IPS-15b (cell line): ENCODE data around the gene TOR4A.
"Not testable (repeated sequence)": the region's sequence is repeated elsewhere in the genome, so short reads cannot be mapped to it uniquely, and the experiment has no call there.

Experiments
- H3K27me3 ChIP-seq: one replicate; pipeline ENCODE4 v1.6.1; 2013; ENCODE audit warnings: low read length; ENCODE audit not compliant: control insufficient read depth, insufficient read depth
- H3K36me3 ChIP-seq: one replicate; pipeline ENCODE4 v1.6.1; 2013; ENCODE audit warnings: low read length; ENCODE audit not compliant: control insufficient read depth, insufficient read depth
- H3K4me1 ChIP-seq: one replicate; pipeline ENCODE4 v1.6.1; 2013; ENCODE audit warnings: mild to moderate bottlenecking, low read length; ENCODE audit not compliant: control insufficient read depth, insufficient read depth
- H3K4me3 ChIP-seq: one replicate; pipeline ENCODE4 v1.5.1; 2013; ENCODE audit warnings: low read depth, low read length
- H3K9ac ChIP-seq: one replicate; pipeline ENCODE4 v1.6.1; 2013; ENCODE audit warnings: low read depth, mild to moderate bottlenecking, low read length
- H3K9me3 ChIP-seq: one replicate; pipeline ENCODE4 v1.6.1; 2013; ENCODE audit warnings: mild to moderate bottlenecking, low read length; ENCODE audit not compliant: control insufficient read depth, insufficient read depth

TOR4A gene

DNA sequence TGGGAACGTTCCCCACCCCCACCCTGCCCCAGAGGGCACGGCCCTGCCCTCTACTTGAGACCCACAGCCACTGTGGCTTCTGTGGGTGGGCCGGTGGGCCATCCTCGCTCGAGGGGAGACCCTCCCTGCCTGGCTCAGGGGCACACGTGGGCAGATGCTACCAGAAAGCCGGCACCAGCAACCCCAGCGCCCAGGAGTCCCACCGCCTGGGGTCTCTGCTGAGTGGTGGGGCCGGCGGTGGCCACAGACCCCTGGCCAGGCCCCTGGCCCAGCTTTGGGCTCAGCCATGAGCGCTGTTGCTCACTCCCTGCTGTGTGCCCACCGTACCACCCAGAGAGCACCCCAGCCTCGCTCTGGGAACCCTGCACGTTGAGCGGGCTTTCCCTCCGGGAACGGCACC, 41.1 kb downstream of the TOR4A start:
- no peaks in the 10 kb centered on the region for H3K4me1 ChIP-seq
- H3K36me3 ChIP-seq = no peaks in the 10 kb centered on the region
- H3K27me3 ChIP-seq = no peaks in the 10 kb centered on the region
- H3K9me3 ChIP-seq = no peaks in the 10 kb centered on the region
- H3K4me3 ChIP-seq = no peak overlapping the region
- H3K9ac ChIP-seq = no peak overlapping the region

DNA sequence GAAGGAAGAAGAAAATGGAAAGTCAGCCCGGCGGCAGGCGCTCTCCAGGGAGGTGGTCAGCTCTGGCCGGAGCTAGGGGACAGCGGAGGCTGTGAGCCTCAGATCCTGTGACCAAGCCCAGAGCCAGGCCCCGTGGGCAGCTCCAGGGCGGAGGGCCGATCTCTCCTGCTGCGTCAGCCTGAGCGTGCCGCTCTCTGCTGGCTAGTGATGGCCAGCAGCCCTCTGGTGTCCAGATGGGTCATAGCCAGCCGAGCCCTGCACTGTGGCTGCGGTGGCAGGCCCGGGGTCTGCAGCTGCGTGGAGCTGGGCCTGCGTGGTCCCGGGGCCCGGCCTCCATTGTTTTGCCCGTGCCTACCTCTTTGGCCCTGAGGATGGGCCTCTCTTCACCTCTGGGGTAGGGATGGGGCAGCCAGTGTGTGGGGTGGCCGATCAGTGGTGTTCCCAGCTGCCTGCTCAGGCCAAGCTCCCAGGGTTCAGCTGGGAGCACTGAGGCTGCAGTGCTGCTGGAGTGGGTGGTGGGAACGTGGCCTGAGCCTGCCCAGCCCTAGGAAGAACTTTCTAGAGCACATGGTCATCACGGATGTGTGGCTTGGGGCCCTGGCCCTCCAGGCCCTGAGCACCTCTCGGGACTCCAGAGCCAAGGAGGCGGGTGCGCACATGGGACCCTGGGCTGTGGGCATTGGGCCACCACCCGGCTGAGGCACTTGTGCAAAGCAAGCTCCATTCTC, 41.6 kb downstream of the TOR4A start:
- no peaks in the 10 kb centered on the region for H3K9me3 ChIP-seq
- H3K4me1 ChIP-seq = no peaks in the 10 kb centered on the region
- no peak overlapping the region for H3K9ac ChIP-seq
- H3K4me3 ChIP-seq = no peak overlapping the region
- H3K36me3 ChIP-seq = no peaks in the 10 kb centered on the region
- H3K27me3 ChIP-seq = no peaks in the 10 kb centered on the region

DNA sequence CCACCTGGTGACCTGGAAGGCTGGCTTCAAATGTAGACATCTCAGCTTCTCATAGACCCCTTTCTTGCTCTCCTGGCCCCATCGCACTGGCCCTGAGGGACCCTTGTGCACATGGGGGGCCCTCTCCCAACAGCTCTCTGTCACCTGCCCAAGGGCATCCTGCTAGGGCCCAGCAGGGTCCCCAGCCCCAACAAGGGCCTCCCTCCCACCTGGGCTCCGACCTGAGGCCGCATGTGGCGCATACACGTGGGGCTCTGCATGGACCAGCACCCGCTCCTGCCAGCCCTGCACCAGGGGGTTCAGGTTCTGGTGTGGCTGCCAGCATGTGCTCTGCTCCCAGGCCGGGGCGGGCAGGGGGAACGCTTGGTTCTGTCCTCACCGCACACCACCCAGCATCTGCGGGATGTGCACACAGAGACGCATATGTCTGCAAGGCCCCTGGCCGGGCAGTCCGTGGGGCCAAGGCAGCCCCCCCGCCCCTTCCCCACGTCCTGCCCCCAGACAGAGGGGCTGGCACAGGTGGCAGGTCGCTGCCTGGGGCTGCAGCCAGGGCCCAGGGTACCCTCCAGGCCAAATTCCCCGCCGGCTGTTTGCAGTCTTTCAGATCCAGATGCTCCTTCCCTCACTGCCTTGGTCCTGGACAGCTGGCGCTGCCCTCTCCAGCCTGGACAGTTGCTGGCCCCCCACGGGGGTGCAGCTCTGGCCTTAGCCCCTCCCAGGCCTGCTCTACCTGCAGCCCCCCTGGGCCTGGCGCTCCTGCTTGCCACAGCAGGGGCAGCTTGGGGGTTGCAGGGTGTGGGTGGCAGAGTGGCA, 42.4 kb downstream of the TOR4A start:
- Histone ChIP-seq H3K9ac (no peak overlapping the region), H3K36me3 (no peaks in the 10 kb centered on the region), H3K27me3 (no peaks in the 10 kb centered on the region), H3K4me1 (no peaks in the 10 kb centered on the region), H3K4me3 (no peak overlapping the region), H3K9me3 (no peaks in the 10 kb centered on the region)

DNA sequence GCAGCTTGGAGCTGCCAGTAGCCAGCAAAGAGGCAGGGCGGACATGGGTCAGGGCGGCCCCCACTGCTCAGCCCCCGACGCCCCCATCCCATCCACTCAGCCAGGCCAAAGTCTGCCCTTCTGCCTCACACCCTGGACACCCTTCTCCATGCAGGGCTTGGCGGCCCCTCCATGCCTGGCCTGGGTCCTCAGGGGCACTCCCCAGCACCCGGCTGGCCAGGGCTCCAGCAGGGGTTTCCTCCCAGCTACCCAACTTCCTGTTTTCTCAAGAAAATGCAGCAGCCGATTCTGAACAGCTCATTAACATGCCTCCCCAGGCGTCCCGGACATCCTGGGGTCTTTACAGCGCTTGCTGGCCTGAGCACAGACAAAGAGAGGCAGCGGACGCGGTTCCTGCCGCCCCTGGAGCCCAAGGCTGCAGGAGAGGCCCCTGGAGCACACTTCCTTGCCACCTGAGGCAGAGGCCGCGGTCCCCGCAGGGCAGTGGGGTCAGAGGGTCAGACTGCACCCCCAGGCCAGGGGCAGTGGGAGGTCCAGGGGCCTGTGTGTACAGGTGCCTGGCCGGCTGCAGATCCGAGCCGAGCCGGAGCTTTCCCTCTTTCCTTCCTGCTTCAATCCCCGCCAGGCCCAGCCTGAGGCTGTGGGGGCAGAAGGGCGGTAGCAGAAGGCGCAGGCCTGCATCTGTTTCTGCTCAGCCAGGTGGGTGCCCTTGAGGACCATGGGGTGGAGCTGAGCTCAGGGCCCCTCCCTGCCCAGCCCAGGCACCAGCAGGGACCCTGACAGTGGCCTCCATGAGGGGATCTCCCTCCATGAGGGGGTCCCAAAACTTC, 43.2 kb downstream of the TOR4A start:
- Histone ChIP-seq H3K4me1 (no peaks in the 10 kb centered on the region), H3K4me3 (no peak overlapping the region), H3K27me3 (no peaks in the 10 kb centered on the region), H3K9ac (peak overlapping the region; percentile 37), H3K36me3 (no peaks in the 10 kb centered on the region), H3K9me3 (no peaks in the 10 kb centered on the region)

DNA sequence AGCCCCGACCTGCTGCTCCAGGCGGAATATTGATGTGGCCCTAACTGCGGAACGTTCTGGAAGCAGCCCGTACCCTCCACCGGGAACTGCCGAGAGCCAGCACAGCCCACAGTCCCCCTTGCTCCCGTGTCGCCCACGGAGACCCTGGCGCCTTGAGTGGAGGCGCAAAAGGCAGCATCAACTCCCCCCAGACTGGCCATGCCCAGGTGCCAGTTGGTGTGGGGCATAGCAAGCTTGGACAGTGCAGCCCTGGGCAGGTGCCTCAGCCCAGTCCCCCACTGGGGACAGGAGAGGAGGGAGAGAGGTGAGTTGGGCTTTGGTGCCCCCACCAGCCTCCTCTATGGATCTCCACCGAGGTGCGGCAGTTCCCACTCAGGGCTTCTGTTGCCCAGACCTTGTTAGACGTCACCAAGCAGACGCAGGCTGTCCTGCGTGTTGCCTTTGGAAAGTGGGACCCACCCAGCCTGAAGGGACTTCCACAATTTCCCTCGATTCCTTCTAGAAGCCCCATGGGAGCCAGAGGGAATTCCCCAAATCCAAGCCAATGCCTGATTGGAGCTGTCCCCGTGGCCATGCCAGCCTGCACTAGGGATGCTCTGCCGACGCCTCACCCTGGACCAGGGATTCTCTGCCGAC, 44.3 kb downstream of the TOR4A start:
- H3K9me3 ChIP-seq = no peaks in the 10 kb centered on the region
- H3K4me3 ChIP-seq = no peak overlapping the region
- no peaks in the 10 kb centered on the region for H3K36me3 ChIP-seq
- H3K27me3 ChIP-seq = no peaks in the 10 kb centered on the region
- H3K4me1 ChIP-seq = no peaks in the 10 kb centered on the region
- H3K9ac ChIP-seq = no peak overlapping the region

DNA sequence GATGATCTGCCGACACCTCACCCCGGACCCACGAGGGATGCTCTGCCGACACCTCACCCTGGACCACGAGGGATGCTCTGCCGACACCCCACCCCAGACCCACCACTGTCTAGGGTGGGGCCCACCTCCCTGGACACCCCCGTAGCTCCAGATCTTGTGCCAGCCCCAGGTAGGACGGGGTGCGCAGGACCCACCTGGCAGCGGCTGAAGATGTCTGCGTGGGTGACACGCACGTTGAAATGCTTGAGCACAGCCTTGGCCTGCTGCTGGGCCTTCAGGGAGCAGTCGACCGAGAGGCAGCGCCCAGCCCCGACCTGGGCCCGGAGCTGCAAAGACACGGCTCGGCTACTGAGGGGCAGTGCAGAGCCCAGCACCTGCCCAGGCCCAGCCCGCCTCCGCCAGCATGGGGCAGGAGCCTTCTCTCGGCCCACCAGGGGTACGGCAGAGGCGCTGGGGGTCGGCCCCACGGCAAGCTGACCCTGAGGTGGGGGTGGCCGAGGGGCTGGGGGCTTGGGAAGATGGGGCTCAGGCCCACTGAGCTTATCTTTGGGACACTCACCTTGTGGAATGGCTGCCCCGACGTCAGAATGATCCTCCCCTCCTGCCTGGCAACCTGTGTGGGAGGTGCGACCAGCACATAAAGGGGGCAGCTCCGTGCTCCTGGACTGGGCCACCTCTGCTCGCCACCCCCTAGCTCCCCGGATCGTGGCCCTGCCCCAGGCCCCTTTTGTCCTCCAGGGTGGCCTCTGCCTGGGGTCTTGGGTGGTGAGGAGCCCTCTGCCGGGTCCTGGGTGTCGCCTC, 46.2 kb downstream of the TOR4A start:
- Histone ChIP-seq H3K9ac (no peak overlapping the region), H3K9me3 (no peaks in the 10 kb centered on the region), H3K36me3 (no peaks in the 10 kb centered on the region), H3K4me3 (no peak overlapping the region), H3K27me3 (no peaks in the 10 kb centered on the region), H3K4me1 (no peaks in the 10 kb centered on the region)

DNA sequence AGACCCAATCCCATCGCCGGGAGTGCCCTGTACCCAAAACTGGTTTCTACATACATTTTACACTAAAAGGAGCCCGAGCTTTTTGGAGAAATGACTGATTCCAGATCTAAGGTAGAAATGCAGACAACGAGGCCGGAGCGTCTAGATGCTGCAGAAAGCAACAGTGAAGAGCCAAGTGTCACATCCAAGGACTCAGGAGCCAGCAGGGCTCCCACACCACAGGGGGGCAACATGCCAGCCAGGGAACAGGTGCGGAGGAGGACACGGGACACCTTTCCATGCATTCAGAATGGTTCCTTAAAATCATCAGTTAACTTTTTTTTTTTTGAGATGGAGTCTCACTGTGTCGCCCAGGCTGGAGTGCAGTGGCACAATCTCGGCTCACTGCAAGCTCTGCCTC, 47.6 kb downstream of the TOR4A start:
- H3K9me3 ChIP-seq = no peaks in the 10 kb centered on the region
- H3K4me3 ChIP-seq = no peak overlapping the region
- H3K9ac ChIP-seq = no peak overlapping the region
- no peaks in the 10 kb centered on the region for H3K36me3 ChIP-seq
- H3K27me3 ChIP-seq = no peaks in the 10 kb centered on the region
- H3K4me1 ChIP-seq = no peaks in the 10 kb centered on the region

DNA sequence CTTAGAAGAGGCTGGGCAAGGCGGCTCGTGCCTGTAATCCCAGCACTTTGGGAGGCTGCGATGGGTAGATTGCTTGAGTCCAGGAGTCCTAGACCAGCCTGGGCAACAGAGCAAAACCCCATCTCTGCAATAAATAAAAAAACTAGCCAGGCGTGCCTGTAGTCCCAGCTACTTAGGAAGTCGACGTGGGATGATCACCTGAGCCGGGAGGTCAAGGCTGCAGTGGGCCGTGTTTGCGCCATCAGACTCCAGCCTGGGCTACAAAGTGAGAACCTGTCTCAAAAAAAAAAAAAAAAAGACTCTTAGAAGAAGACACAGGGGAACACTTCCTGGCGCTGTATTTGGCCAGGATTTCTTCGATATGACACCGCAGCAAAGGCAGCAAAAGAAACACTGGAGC, 48.3 kb downstream of the TOR4A start:
- Histone ChIP-seq H3K9me3 (no peaks in the 10 kb centered on the region), H3K9ac (no peak overlapping the region), H3K27me3 (no peaks in the 10 kb centered on the region), H3K4me1 (no peaks in the 10 kb centered on the region), H3K36me3 (no peaks in the 10 kb centered on the region), H3K4me3 (no peak overlapping the region)

DNA sequence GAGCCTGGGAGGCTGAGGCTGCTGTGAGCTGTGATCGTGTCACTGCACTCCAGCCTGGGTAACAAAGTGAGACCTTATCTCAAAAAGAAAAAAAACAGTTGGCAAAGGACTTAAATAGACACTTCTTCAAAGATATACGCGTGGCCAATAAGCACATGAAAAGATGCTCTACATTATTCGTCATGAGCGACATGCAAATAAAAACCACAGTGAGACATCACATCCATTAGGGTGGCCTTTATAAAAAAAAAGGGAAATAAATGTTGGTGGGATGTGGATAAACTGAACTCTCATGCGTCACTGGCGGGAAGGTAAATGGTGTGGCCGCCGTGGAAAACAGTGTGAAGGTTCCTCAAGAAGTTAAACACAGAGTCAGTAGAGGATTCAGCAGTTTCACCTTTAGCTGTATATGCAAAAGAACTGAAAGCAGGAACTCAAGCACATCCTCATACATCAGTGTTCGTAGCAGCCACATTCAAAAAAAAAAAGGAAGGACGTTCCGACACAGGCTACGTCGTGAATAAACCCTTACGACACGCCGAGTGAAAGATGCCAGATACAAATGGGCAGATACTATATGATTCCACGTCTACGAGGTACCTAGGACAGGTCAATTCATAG, 49.0 kb downstream of the TOR4A start:
- H3K36me3 ChIP-seq = no peaks in the 10 kb centered on the region
- no peaks in the 10 kb centered on the region for H3K27me3 ChIP-seq
- H3K9me3 ChIP-seq = no peaks in the 10 kb centered on the region
- H3K9ac ChIP-seq = no peak overlapping the region
- no peaks in the 10 kb centered on the region for H3K4me1 ChIP-seq
- H3K4me3 ChIP-seq = no peak overlapping the region

DNA sequence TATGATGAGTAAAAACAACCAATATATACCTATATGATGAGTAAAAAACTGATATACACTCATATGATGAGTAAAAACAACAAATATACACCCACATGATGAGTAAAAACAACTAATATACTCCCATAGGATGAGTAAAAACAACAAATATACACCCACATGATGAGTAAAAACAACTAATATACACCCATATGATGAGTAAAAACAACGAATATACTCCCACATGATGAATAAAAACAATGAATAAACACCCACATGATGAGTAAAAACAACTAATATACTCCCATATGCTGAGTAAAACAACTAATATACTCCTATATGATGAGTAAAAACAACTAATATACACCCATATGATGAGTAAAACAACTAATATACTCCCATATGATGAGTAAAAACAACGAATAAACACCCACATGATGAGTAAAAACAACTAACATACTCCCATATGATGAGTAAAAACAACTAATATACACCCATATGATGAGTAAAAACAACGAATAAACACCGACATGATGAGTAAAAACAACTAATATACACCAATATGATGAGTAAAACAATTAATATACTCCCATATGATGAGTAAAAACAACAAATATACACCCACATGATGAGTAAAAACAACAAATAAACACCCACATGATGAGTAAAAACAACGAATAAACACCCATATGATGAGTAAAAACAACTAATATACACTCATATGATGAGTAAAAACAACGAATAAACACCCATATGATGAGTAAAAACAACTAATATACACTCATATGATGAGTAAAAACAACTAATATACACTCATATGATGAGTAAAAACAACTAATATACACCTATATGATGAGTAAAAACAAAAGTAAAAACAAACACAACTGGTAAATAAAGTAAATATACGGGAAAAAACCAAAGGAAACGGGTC, 50.4 kb downstream of the TOR4A start:
- H3K9ac ChIP-seq, H3K27me3 ChIP-seq, H3K36me3 ChIP-seq, H3K4me1 ChIP-seq, H3K4me3 ChIP-seq, H3K9me3 ChIP-seq: not testable (repeated sequence)
